Activated CD8-positive, alpha-beta memory T cell treated with anti-CD3 and anti-CD28 coated beads, Interleukin-2, amount 50 U/mL, for 1 hour (primary cell): ENCODE measurements around the gene MT1B.

ENCODE experiments used
- DNase-seq: peaks from one replicate; pipeline ENCODE4 v3.0.0-alpha.2; 2020; ENCODE audit errors: extremely low read depth

Gene MT1B

DNA sequence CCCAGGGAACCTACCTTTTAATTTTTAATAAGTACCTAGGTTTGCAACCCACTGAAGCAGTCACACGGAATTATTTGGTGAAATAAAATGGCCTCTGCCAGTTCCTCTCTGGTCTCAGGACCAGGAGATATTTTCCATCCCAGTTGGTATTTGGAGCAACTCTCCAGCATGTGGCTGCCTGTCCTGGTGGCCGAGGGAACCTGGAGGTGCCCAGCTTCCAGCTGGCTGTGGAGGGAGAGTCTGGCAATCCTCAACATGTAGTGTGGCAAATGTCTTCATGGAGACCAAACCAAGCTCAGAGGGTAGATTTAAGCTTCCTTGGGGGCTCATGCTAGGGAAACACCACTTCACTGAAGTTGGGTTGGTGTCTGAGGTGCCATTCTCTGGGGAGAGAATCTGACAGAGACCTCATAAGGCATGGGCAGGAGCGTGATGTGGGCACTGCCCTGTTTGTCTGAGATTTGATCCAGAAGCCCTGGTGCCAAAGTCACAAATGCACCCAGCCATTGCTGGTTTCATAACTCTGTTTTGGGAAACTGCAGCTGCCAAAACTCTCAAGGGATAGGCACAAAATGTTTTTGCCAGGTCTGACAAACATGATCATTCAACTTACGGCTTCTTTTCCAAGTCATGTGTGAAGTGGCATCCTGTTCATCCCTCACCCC is 33.4 kb downstream of the MT1B start:
- no peak for DNase-seq

DNA sequence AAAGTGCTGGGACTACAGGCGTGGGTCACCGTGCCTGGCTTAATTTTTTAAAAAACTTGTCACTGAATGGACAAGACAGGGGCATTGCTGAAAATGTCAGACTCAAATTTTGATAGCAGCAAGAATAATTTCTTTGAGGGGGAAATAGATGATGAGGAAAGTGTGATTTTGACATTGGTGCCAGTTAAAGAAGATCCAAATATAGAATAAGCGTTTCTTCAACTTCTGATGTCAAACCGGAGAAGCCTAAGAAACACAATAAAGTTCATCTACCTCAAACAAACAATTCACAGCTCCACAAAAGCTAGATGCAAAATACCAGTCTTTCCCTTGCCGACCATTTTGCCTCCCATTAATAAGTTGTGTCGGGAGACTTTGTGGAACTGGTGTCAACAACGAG is 35.1 kb downstream of the MT1B start:
- no peak for DNase-seq

DNA sequence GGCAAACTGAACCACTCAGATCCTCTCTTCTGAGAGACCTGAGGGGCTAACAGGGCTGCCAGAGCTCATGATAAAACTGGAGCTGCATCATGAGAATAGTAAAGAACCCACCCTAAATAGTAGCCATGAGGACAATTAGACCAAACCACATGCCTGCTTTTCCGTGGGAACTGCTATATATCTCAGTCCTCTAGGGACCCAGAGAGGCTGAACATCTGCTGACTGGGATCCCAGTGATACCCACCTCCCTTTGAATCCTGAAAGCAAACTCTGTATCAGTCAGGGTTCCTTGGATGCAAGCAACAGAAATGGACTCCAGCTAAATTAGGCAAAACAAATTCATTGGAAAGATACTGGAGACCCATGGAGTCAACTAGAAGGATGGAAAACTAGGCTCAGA is 37.1 kb downstream of the MT1B start:
- DNase-seq, result no peak

DNA sequence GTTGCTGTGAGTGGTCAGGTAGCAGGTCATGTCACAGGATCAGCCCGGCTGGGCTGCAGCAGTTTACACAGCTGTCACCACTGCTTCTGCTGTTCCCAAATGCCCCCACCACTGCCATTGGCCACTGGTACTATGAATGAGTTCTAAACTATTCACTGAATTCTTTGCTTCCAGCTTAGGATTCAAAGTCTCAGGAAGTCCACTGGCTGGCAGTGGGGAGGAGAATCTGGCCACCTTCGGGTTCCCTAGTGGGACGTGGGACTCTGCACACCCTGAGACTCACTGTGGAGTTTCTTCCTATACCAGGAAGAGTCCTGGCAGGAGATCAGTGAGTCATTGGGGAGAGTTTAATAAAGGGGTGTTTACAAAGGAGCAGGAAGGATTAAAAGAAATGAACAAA is 37.5 kb downstream of the MT1B start:
- DNase-seq, result no peak

DNA sequence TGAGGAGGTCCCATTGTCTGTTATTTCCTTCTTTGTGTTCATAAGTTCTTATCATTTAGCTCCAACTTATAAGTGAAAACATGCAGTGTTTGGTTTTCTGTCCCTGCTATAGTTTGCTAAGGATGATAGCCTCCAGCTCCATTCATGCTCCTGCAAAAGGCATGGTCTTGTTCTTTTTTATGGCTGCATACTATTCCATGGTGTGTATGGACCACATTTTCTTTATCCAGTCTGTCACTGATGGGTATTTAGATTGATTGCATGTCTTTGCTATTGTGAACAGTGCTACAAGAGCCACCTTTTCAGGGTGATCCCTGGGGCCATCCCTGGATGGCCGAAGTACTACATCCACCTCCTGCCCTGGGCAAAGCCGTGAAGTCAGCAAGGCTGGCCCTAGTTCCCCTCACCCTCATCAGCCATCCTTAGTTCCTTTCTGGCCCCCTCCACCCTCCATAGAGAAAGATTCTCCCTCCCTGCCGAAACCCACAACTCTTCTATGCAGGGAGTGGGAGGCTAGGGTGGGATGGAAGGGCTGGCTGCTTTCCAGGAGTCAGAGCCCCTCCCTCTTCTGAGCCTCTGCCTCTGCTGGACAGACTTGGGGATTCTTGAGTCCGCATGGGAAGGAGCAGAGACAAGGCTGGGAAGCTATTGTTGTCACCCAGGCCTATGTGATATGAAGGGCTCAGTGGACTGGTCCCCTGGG is 38.9 kb downstream of the MT1B start:
- DNase-seq, result no peak

DNA sequence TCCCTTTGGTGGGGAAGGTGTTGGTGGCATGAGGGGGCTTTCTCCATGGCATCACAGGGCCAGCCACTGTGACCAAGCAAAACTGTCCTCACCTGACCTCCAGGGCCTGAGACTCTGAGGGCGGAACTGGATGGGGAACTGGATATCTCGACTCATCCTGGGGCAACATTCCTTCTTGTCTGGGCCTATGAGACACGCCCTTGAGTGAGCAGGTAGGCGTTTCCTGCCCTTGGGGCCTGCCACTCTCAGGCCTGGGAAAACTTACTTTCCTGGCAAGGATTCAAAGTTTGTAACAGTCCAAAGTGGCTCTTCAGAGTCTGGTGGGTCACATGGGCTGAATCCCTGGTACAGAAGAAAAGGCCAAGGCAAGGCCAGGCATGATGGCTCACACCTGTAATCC is 40.2 kb downstream of the MT1B start:
- no peak for DNase-seq

DNA sequence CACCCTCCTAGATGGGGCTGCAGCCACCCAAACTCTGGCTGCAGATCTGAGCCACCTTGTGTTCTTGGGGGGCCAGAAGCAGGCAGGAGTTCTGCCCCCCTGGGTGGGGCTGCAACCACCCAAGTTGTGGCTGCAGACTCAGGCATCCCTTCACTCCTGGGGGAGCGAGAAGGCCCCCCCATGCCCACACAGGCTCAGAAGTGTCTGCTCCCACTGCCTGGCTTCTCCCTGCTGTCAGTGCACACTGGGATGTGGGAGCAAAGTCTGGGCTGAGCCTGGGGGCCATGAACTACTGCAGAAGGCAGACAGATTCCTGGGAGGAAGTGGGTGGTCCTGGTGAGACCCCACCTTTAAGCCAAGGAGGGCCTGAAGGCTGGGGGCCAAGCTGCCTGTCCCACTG is 43.6 kb downstream of the MT1B start:
- no peak for DNase-seq

DNA sequence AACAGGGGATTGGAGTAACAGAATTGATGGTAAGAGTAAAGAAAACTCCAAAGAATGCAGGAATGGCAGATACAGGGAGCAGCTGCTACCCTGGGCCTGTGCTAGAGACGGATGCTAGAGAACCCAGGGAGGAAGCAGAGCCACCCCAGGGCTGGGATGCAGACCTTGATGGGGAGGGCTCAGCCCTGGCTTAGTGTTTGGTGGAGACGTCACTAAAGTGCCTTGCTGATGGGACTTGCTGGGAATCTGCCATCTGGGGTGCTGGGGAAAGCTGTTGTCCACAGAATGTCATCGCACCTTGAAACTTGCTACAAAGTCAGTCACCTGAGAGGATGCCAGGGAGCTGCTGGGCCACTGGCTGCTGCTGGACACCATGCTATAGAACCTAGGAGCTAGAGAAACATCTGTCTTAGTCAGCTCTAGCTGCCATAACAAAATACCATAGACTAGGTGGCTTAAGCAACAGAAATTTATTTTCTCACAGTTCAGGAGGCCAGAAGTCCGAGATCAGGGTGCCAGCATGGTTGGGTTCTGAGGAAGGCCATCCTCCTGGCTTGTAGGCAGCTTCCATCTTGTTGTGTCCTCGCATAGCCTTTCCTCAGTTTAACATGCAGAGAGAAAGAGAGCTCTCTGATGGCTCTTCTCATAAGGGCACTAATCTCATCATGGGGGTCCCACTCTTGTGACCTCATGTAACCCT is 45.9 kb downstream of the MT1B start:
- no peak for DNase-seq

DNA sequence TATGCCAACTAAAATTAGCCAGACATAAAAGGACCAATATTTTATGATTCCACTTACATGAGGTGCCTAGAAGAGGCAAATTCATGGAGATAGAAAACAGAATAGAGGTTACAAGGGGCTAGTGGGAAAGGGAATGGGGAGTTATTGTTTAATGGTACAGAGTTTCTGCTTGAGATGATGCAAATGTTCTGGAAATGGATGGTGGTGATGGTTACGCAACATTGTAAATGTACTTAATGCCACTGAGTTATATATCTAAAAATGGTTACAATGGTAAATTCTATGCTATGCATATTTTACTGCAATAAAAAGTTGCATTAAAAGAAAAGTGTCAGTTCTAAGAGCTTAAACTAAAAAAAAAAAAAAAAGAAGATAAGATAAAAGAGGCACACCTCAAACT is 48.5 kb downstream of the MT1B start:
- no peak for DNase-seq

DNA sequence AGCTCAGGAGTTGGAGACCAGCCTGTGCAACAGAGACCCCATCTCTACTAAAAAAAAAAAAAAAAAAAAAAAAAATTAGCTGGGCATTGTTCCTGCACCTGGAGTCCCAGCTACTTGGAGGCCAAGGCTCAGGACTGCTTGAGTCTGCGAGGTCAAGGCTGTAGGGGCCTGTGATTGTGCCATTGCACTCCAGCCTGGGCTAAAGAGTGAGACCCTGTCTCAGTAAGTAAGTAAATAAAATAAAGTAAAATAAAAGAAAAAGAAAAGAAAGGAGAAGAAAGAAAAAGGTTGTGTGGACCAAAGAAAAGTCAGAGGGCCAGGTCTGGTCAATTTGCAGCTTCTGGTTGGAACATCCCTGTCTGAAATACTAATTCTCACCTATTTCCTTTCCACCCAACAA is 48.9 kb downstream of the MT1B start:
- DNase-seq, result no peak

DNA sequence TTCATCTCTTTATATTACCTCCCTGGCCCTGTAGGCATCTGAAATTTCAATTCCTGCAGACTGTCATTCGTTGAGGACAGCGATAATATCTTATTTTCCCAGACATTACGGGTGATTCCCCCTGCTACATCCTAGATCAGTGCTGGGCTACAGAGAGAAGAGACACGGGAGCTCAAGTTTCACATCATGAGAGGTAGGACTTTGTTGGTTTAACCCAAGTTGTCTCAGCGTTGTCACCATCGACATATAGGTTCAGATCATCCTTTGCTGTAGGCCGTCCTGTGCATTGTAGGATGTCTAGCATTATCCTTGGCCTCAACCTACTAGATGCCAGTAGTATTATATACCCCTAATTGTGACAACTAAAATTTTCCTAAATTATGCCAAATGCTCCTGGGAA is 49.8 kb downstream of the MT1B start:
- no peak for DNase-seq
